ENCODE results near the gene PTPRO. TPM values are rescaled to one million over a fixed set of nuclear protein-coding genes. Genes with fewer than 3 reads are reported as not detected.

The PTPRO gene
- total RNA-seq, 1 experiment from 2014 or later = 2.8 TPM

GRCh38 chr12:15477761-15478160 is 155.5 kb downstream of the PTPRO start:
- ChIA-PET POLR2A (ENCODE audit: low non-redundant PET) (no interaction called here), CTCF (no interaction called here)
- Histone ChIP-seq H3K4me1 (ENCODE audit: insufficient read depth, low read length, poor library complexity, severe bottlenecking) (no peaks in the 10 kb centered on the region), H3K9me3 (ENCODE audit: low read depth, low read length, poor library complexity, severe bottlenecking) (no peaks in the 10 kb centered on the region), H3K27ac (ENCODE audit: low read depth, low read length, poor library complexity, severe bottlenecking) (no peak overlapping the region), H3K27me3 (replicated peaks; ENCODE audit: insufficient read depth, low read depth, low read length, poor library complexity) (no peaks in the 10 kb centered on the region), H3K36me3 (ENCODE audit: insufficient read depth, low read length, poor library complexity, severe bottlenecking) (no peaks in the 10 kb centered on the region), H3K4me3 (ENCODE audit: low read depth, low read length, poor library complexity, severe bottlenecking) (no peak overlapping the region)
- no peak for DNase-seq (ENCODE audit: low spot score)
- BruUV-seq (replicated peaks) = no TSS peak
- no peak for TF ChIP-seq EZH2 (IDR thresholded peaks at IDR 0.05; ENCODE audit: borderline replicate concordance, low read depth, low read length, poor library complexity, severe bottlenecking)
- TF ChIP-seq CTCF (conservative IDR thresholded peaks at IDR 0.05; ENCODE audit: low read depth, low read length) = no peak
- intact Hi-C loops (cut with micrococcal nuclease; ENCODE audit: unreplicated experiment) = no loop called here

GRCh38 chr12:15481846-15482245 is 159.5 kb downstream of the PTPRO start:
- intact Hi-C loops (cut with micrococcal nuclease; ENCODE audit: unreplicated experiment) = no loop called here
- Histone ChIP-seq H3K9me3 (ENCODE audit: low read depth, low read length, poor library complexity, severe bottlenecking) (no peaks in the 10 kb centered on the region), H3K4me3 (ENCODE audit: low read depth, low read length, poor library complexity, severe bottlenecking) (no peak overlapping the region), H3K36me3 (ENCODE audit: insufficient read depth, low read length, poor library complexity, severe bottlenecking) (no peaks in the 10 kb centered on the region), H3K4me1 (ENCODE audit: insufficient read depth, low read length, poor library complexity, severe bottlenecking) (no peaks in the 10 kb centered on the region), H3K27ac (ENCODE audit: low read depth, low read length, poor library complexity, severe bottlenecking) (no peak overlapping the region), H3K27me3 (replicated peaks; ENCODE audit: insufficient read depth, low read depth, low read length, poor library complexity) (no peaks in the 10 kb centered on the region)
- no peak for TF ChIP-seq EZH2 (IDR thresholded peaks at IDR 0.05; ENCODE audit: borderline replicate concordance, low read depth, low read length, poor library complexity, severe bottlenecking)
- no peak for DNase-seq (ENCODE audit: low spot score)
- BruUV-seq (replicated peaks) = no TSS peak
- ChIA-PET CTCF (no interaction called here), POLR2A (ENCODE audit: low non-redundant PET) (no interaction called here)

GRCh38 chr12:15485466-15485865 is 163.2 kb downstream of the PTPRO start:
- Histone ChIP-seq H3K27me3 (replicated peaks; ENCODE audit: insufficient read depth, low read depth, low read length, poor library complexity) (peaks cover under 1% of the 10 kb centered on the region), H3K27ac (ENCODE audit: low read depth, low read length, poor library complexity, severe bottlenecking) (no peak overlapping the region), H3K36me3 (ENCODE audit: insufficient read depth, low read length, poor library complexity, severe bottlenecking) (no peaks in the 10 kb centered on the region), H3K4me3 (ENCODE audit: low read depth, low read length, poor library complexity, severe bottlenecking) (no peak overlapping the region), H3K9me3 (ENCODE audit: low read depth, low read length, poor library complexity, severe bottlenecking) (no peaks in the 10 kb centered on the region), H3K4me1 (ENCODE audit: insufficient read depth, low read length, poor library complexity, severe bottlenecking) (no peaks in the 10 kb centered on the region)
- TF ChIP-seq EZH2 (IDR thresholded peaks at IDR 0.05; ENCODE audit: borderline replicate concordance, low read depth, low read length, poor library complexity, severe bottlenecking) = no peak
- no peak for TF ChIP-seq CTCF (conservative IDR thresholded peaks at IDR 0.05; ENCODE audit: low read depth, low read length)
- ChIA-PET POLR2A (ENCODE audit: low non-redundant PET) (no interaction called here), CTCF (no interaction called here)
- intact Hi-C loops (cut with micrococcal nuclease; ENCODE audit: unreplicated experiment) = no loop called here
- no TSS peak for BruUV-seq (replicated peaks)
- no peak for DNase-seq (ENCODE audit: low spot score)

GRCh38 chr12:15486859-15487258 is 164.6 kb downstream of the PTPRO start:
- H3K27ac ChIP-seq (ENCODE audit: low read depth, low read length, poor library complexity, severe bottlenecking) = no peak overlapping the region
- CTCF ChIA-PET = no interaction called here
- TF ChIP-seq EZH2 (IDR thresholded peaks at IDR 0.05; ENCODE audit: borderline replicate concordance, low read depth, low read length, poor library complexity, severe bottlenecking) = no peak
- no peak for TF ChIP-seq CTCF (conservative IDR thresholded peaks at IDR 0.05; ENCODE audit: low read depth, low read length)
- DNase-seq (ENCODE audit: low spot score) = no peak
- peaks cover 3% of the 10 kb centered on the region for H3K27me3 ChIP-seq (replicated peaks; ENCODE audit: insufficient read depth, low read depth, low read length, poor library complexity)
- POLR2A ChIA-PET (ENCODE audit: low non-redundant PET) = no interaction called here
- H3K36me3 ChIP-seq (ENCODE audit: insufficient read depth, low read length, poor library complexity, severe bottlenecking) = no peaks in the 10 kb centered on the region
- no TSS peak for BruUV-seq (replicated peaks)
- no peak overlapping the region for H3K4me3 ChIP-seq (ENCODE audit: low read depth, low read length, poor library complexity, severe bottlenecking)
- H3K4me1 ChIP-seq (ENCODE audit: insufficient read depth, low read length, poor library complexity, severe bottlenecking) = no peaks in the 10 kb centered on the region
- intact Hi-C loops (cut with micrococcal nuclease; ENCODE audit: unreplicated experiment) = no loop called here
- H3K9me3 ChIP-seq (ENCODE audit: low read depth, low read length, poor library complexity, severe bottlenecking) = no peaks in the 10 kb centered on the region

All from A673 (cell line).